HG03103 (cell line): ENCODE data around the gene RBFA.

ENCODE experiments used
- ATAC-seq: cut with Tn5 transposase; IDR thresholded peaks from one replicate; pipeline ENCODE4 v1.9.1; 2021; ENCODE audit warnings: low read depth; ENCODE audit not compliant: unreplicated experiment

Gene RBFA

GRCh38 chr18:80068571-80069272, 34.5 kb downstream of the RBFA start:
- ATAC-seq = no peak

- no peak for ATAC-seq
Measured at GRCh38 chr18:80070825-80071224, 36.6 kb downstream of the RBFA start.

- ATAC-seq = no peak
Measured at GRCh38 chr18:80074183-80074582, 39.9 kb downstream of the RBFA start.

- ATAC-seq = no peak
Measured at GRCh38 chr18:80074697-80075096, 40.5 kb downstream of the RBFA start.

GRCh38 chr18:80075940-80076339, 41.7 kb downstream of the RBFA start:
- no peak for ATAC-seq

GRCh38 chr18:80076379-80076778, 42.1 kb downstream of the RBFA start:
- no peak for ATAC-seq

GRCh38 chr18:80077873-80078272, 43.6 kb downstream of the RBFA start:
- no peak for ATAC-seq
